ENCODE results near the gene GRK5.

DNA sequence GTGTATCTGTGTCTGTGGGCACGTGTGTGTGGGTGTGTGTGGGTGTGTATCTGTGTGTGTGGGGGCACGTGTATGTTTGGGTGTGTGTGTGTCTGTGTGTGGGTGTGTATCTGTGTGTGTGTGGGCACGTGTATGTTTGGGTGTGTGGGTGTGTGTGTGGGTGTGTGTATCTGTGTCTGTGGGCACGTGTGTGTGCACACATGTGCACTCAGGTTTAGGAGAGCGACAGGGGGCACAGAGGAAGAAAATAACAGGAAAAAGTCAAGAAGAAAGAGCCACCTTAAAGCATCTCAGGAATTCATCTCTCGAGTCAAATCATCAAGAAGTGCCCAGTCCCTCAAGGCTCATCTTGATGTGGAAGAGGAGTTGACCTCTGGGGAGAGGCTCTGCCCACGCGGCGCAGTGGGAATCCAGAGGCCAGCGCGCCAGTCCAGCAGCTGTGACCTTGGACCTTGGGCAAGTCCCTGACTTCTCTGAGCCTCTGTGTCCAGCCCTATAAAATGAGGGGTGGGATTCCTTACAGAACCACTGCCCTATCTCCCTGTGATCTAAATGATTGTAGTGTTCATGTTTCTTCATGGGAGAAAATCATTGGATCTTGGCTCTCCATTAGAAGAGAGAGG lies 187.4 kb downstream of the GRK5 start:
- TF ChIP-seq, protein P1, sequence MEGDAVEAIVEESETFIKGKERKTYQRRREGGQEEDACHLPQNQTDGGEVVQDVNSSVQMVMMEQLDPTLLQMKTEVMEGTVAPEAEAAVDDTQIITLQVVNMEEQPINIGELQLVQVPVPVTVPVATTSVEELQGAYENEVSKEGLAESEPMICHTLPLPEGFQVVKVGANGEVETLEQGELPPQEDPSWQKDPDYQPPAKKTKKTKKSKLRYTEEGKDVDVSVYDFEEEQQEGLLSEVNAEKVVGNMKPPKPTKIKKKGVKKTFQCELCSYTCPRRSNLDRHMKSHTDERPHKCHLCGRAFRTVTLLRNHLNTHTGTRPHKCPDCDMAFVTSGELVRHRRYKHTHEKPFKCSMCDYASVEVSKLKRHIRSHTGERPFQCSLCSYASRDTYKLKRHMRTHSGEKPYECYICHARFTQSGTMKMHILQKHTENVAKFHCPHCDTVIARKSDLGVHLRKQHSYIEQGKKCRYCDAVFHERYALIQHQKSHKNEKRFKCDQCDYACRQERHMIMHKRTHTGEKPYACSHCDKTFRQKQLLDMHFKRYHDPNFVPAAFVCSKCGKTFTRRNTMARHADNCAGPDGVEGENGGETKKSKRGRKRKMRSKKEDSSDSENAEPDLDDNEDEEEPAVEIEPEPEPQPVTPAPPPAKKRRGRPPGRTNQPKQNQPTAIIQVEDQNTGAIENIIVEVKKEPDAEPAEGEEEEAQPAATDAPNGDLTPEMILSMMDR (IDR thresholded peaks at IDR 0.05), result no peak
- TF ChIP-seq POLR2A (IDR thresholded peaks at IDR 0.05) (no peak), POLR2AphosphoS5 (IDR thresholded peaks at IDR 0.05) (no peak)

Data from sigmoid colon (tissue), 4 donors.